Caco-2 (cell line): ENCODE data around the gene RAB29. TPM values are rescaled to one million over a fixed set of nuclear protein-coding genes. Genes with fewer than 3 reads are reported as not detected.

Experiments used
- BruUV-seq: library from RNA; stranded (reverse); fragments of 400-500 nt; replicated peaks from 2 replicates; lab custom pipeline; 2021; lab: Mats Ljungman, UMichigan
- CTCF ChIA-PET: fragments of 300-600 bp; sonication (Branson Sonifier 250); formaldehyde crosslinking; loops from one replicate; lab custom pipeline; 2022; ENCODE audit warnings: antibody characterized with exemption; lab: Charles Lee
- POLR2A ChIA-PET: fragments of 300-600 bp; sonication (Branson Sonifier 250); formaldehyde crosslinking; loops from one replicate; lab custom pipeline; 2022; ENCODE audit warnings: antibody characterized with exemption; lab: Charles Lee
- DNase-seq, 2 experiments: peaks; one replicate each; pipeline versions ENCODE4 v3.0.0 to v3.0.0-alpha.2; 2020 to 2022
- H3K27me3 ChIP-seq: replicated peaks from 2 replicates; pipeline ENCODE4 v1.6.0; 2011; ENCODE audit warnings: low read length; ENCODE audit not compliant: control insufficient read depth, insufficient read depth
- H3K36me3 ChIP-seq: 2 replicates; pipeline ENCODE4 v1.5.1; 2011; ENCODE audit warnings: low read length; ENCODE audit not compliant: control insufficient read depth, insufficient read depth
- H3K4me1 ChIP-seq: fragments of 250-450 bp; sonication (Bioruptor Pico); 2 replicates; pipeline ENCODE4 v1.5.1; 2020; ENCODE audit warnings: mild to moderate bottlenecking
- H3K4me3 ChIP-seq: 2 replicates; pipeline ENCODE4 v1.5.1; 2011; ENCODE audit warnings: low read depth, mild to moderate bottlenecking, control low read depth, low read length
- H3K9me3 ChIP-seq: fragments of 250-450 bp; sonication (Bioruptor Pico); 2 replicates; pipeline ENCODE4 v1.5.1; 2020; ENCODE audit warnings: mild to moderate bottlenecking, moderate library complexity
- H3K27ac Mint-ChIP-seq: one replicate; pipeline ENCODE4 v1.8.0; 2022; ENCODE audit warnings: mixed read lengths; ENCODE audit not compliant: unreplicated experiment
- H3K27me3 Mint-ChIP-seq: one replicate; pipeline ENCODE4 v1.8.0; 2022; ENCODE audit warnings: mixed read lengths; ENCODE audit not compliant: insufficient read depth, unreplicated experiment
- H3K36me3 Mint-ChIP-seq: one replicate; pipeline ENCODE4 v1.8.0; 2022; ENCODE audit warnings: mild to moderate bottlenecking, mixed read lengths; ENCODE audit not compliant: insufficient read depth, unreplicated experiment
- H3K4me1 Mint-ChIP-seq: one replicate; pipeline ENCODE4 v1.8.0; 2022; ENCODE audit warnings: low read depth, mixed read lengths; ENCODE audit not compliant: unreplicated experiment
- H3K4me3 Mint-ChIP-seq: one replicate; pipeline ENCODE4 v1.8.0; 2022; ENCODE audit warnings: mild to moderate bottlenecking, moderate library complexity, mixed read lengths; ENCODE audit not compliant: unreplicated experiment
- H3K9me3 Mint-ChIP-seq: one replicate; pipeline ENCODE4 v1.8.0; 2022; ENCODE audit warnings: mixed read lengths; ENCODE audit not compliant: unreplicated experiment
- CTCF ChIP-seq, 2 experiments: fragments of 200-600 bp in 1 of 2; IDR thresholded peaks; 1 replicate in 1 of 2; 2 replicates in 1 of 2; pipeline versions ENCODE4 v1.5.1 to v1.8.0; 2011 to 2022; ENCODE audit warnings: antibody characterized with exemption in 1 of 2, control low read depth in 1 of 2, inconsistent platforms in 1 of 2, low read depth in 1 of 2, low read length in 1 of 2, mild to moderate bottlenecking in 1 of 2, moderate library complexity in 1 of 2; ENCODE audit not compliant: insufficient read depth in 1 of 2, severe bottlenecking in 1 of 2, unreplicated experiment in 1 of 2
- intact Hi-C: fragments of 100-400 bp; cut with micrococcal nuclease; formaldehyde crosslinking; loops from one replicate; pipeline ENCODE4 v1.10.0; 2022; ENCODE audit not compliant: unreplicated experiment
- total RNA-seq: library from RNA; stranded (reverse); gene quantifications from 2 replicates; pipeline ENCODE4 v1.2.3, GENCODE V29; 2022

Gene RAB29
- total RNA-seq, 1 experiment from 2014 or later, result 11.0 TPM

DNA sequence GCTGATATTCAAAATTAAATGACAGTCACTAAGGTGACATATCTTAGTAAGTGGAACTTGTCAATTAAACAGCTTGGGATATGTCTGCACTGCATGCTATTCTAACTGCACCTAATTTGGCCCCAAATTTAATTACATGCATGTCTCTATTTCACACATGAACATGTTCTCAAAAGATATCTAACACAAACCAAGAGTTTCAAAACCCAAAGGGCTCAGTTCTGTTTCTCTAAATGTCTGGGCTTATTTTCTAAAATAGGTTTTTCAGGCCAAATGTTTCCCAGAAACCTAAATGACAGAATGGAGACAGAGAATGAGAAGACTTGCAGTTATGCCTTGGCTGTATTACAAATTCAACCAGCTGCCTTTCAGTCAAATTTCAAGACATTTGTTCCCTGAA, 11.3 kb downstream of the RAB29 start:
- CTCF ChIA-PET, result no interaction called here
- TF ChIP-seq CTCF (IDR thresholded peaks at IDR 0.05; ENCODE audit: insufficient read depth in 1 of 2, low read depth in 1 of 2, low read length in 1 of 2, severe bottlenecking in 1 of 2, unreplicated experiment in 1 of 2), result no peak

GRCh38 chr1:205760606-205761005, 14.7 kb downstream of the RAB29 start:
- Mint-ChIP-seq H3K4me1 (no peaks in the 10 kb centered on the region), H3K27ac (no peak overlapping the region), H3K27me3 (peaks cover 7% of the 10 kb centered on the region), H3K9me3 (no peaks in the 10 kb centered on the region), H3K4me3 (no peak overlapping the region), H3K36me3 (no peaks in the 10 kb centered on the region)
- H3K36me3 ChIP-seq, result no peaks in the 10 kb centered on the region
- ChIA-PET CTCF (interaction anchor here (0.5 kb wide), 1 partner anchor 103 kb away, joined by 5 read pairs; no protein-coding TSS in a partner anchor), POLR2A (no interaction called here)
- no peaks in the 10 kb centered on the region for H3K27me3 ChIP-seq
- TF ChIP-seq CTCF (IDR thresholded peaks at IDR 0.05; ENCODE audit: insufficient read depth in 1 of 2, low read depth in 1 of 2, low read length in 1 of 2, severe bottlenecking in 1 of 2, unreplicated experiment in 1 of 2), result no peak
- no peak overlapping the region for H3K4me3 ChIP-seq
- DNase-seq, result no peak
- no TSS peak for BruUV-seq
- no peaks in the 10 kb centered on the region for H3K9me3 ChIP-seq
- H3K4me1 ChIP-seq, result no peaks in the 10 kb centered on the region
- intact Hi-C loops, result no loop called here

More for the DNA sequence above, 11.3 kb downstream of the RAB29 start:
- H3K27ac Mint-ChIP-seq, result no peak overlapping the region
- H3K4me1 Mint-ChIP-seq, result no peaks in the 10 kb centered on the region
- no peaks in the 10 kb centered on the region for H3K36me3 ChIP-seq
- no peak overlapping the region for H3K4me3 Mint-ChIP-seq
- no peaks in the 10 kb centered on the region for H3K27me3 ChIP-seq
- H3K4me1 ChIP-seq, result no peaks in the 10 kb centered on the region
- H3K9me3 ChIP-seq, result no peaks in the 10 kb centered on the region
- intact Hi-C loops, result no loop called here
- H3K36me3 Mint-ChIP-seq, result no peaks in the 10 kb centered on the region
- no peak overlapping the region for H3K4me3 ChIP-seq
- H3K9me3 Mint-ChIP-seq, result no peaks in the 10 kb centered on the region
- POLR2A ChIA-PET, result no interaction called here
- H3K27me3 Mint-ChIP-seq, result no peaks in the 10 kb centered on the region
- no peak for DNase-seq
- BruUV-seq, result no TSS peak

GRCh38 chr1:205756552-205756951, 18.7 kb downstream of the RAB29 start:
- Mint-ChIP-seq H3K36me3 (no peaks in the 10 kb centered on the region), H3K9me3 (no peaks in the 10 kb centered on the region), H3K4me3 (no peak overlapping the region), H3K27ac (no peak overlapping the region), H3K27me3 (peaks cover 7% of the 10 kb centered on the region), H3K4me1 (peaks cover 7% of the 10 kb centered on the region)
- ChIA-PET POLR2A (no interaction called here), CTCF (no interaction called here)
- no peaks in the 10 kb centered on the region for H3K27me3 ChIP-seq
- H3K4me3 ChIP-seq, result no peak overlapping the region
- no peak for DNase-seq
- no TSS peak for BruUV-seq
- no peak for TF ChIP-seq CTCF (IDR thresholded peaks at IDR 0.05; ENCODE audit: insufficient read depth in 1 of 2, low read depth in 1 of 2, low read length in 1 of 2, severe bottlenecking in 1 of 2, unreplicated experiment in 1 of 2)
- intact Hi-C loops, result no loop called here
- H3K36me3 ChIP-seq, result no peaks in the 10 kb centered on the region
- no peaks in the 10 kb centered on the region for H3K9me3 ChIP-seq
- no peaks in the 10 kb centered on the region for H3K4me1 ChIP-seq
